SJSA1 (cell line): ENCODE data around the gene TFCP2. TPM values are rescaled to one million over a fixed set of nuclear protein-coding genes. Genes with fewer than 3 reads are reported as not detected.
"Not testable (repeated sequence)": the region's sequence is repeated elsewhere in the genome, so short reads cannot be mapped to it uniquely, and the experiment has no call there.

ENCODE experiments used
- DNase-seq, 2 experiments: peaks; one replicate each; pipeline ENCODE4 v3.0.0-alpha.2; 2015 to 2020; ENCODE audit warnings: low spot score in 2 of 2, low read depth in 1 of 2
- H3K27ac ChIP-seq: fragments of 250-450 bp; sonication (Bioruptor Pico); 2 replicates; pipeline ENCODE4 v1.5.1; 2020; ENCODE audit warnings: mild to moderate bottlenecking, moderate library complexity
- H3K27me3 ChIP-seq: fragments of 250-450 bp; sonication (Bioruptor Pico); replicated peaks from 2 replicates; pipeline ENCODE4 v1.5.1; 2020; ENCODE audit warnings: mild to moderate bottlenecking, moderate library complexity
- H3K36me3 ChIP-seq: fragments of 250-450 bp; sonication (Bioruptor Pico); 2 replicates; pipeline ENCODE4 v1.5.1; 2020; ENCODE audit warnings: mild to moderate bottlenecking
- H3K4me1 ChIP-seq: fragments of 250-450 bp; sonication (Bioruptor Pico); replicated peaks from 2 replicates; pipeline ENCODE4 v1.6.1; 2021; ENCODE audit warnings: mild to moderate bottlenecking
- H3K4me3 ChIP-seq: fragments of 250-450 bp; sonication (Bioruptor Pico); 2 replicates; pipeline ENCODE4 v1.5.1; 2020; ENCODE audit warnings: mild to moderate bottlenecking
- H3K9me3 ChIP-seq: fragments of 250-450 bp; sonication (Bioruptor Pico); replicated peaks from 2 replicates; pipeline ENCODE4 v1.5.1; 2020; ENCODE audit warnings: mild to moderate bottlenecking
- total RNA-seq: library from RNA; depleted of rRNA; stranded (reverse); fragments of >200 nt; shearing (Covaris generic); gene quantifications from 2 replicates; pipeline ENCODE4 v1.2.3, GENCODE V29; 2014; rRNA removed

The TFCP2 gene
- total RNA-seq, result 6.9 and 8.8 TPM in 2 replicates

- Histone ChIP-seq H3K4me1 (peaks cover 6% of the 10 kb centered on the region; the same call in 1 of the 2 replicates), H3K4me3 (peak within 1 kb of the TSS; percentile 61), H3K27me3 (no peaks in the 10 kb centered on the region), H3K27ac (peak within 1 kb of the TSS; percentile 100), H3K36me3 (no peaks in the 10 kb centered on the region; the same call in 1 of the 2 replicates), H3K9me3 (no peaks in the 10 kb centered on the region)
- peak; percentile 97 to 99 for DNase-seq
Observed at GRCh38 chr12:51172515-51173431, at the start of gene TFCP2. TFCP2 (minus strand) TSS chr12:51173135; CDS start chr12:51172422, 713 bp downstream.

GRCh38 chr12:51222461-51222860 lies 49.5 kb upstream of the TFCP2 start:
- Histone ChIP-seq H3K27ac (no peak overlapping the region), H3K4me1 (peaks cover 18% of the 10 kb centered on the region), H3K27me3 (no peaks in the 10 kb centered on the region), H3K4me3 (no peak overlapping the region), H3K9me3 (peaks cover 2% of the 10 kb centered on the region; the same call in 1 of the 2 replicates), H3K36me3 (no peaks in the 10 kb centered on the region)
- DNase-seq, result no peak

GRCh38 chr12:51219857-51220256 lies 46.9 kb upstream of the TFCP2 start:
- H3K36me3 ChIP-seq, H3K9me3 ChIP-seq, DNase-seq, H3K27me3 ChIP-seq, H3K27ac ChIP-seq, H3K4me3 ChIP-seq, H3K4me1 ChIP-seq: not testable (repeated sequence)

- Histone ChIP-seq H3K9me3 (no peaks in the 10 kb centered on the region), H3K4me1 (peaks cover 9% of the 10 kb centered on the region), H3K4me3 (no peak overlapping the region), H3K27me3 (no peaks in the 10 kb centered on the region), H3K36me3 (no peaks in the 10 kb centered on the region; the same call in 1 of the 2 replicates), H3K27ac (no peak overlapping the region)
- no peak for DNase-seq
Observed at GRCh38 chr12:51219322-51219721, 46.4 kb upstream of the TFCP2 start.

- Histone ChIP-seq H3K27me3 (no peaks in the 10 kb centered on the region), H3K9me3 (no peaks in the 10 kb centered on the region), H3K27ac (peak overlapping the region; percentile 74), H3K36me3 (no peaks in the 10 kb centered on the region; the same call in 1 of the 2 replicates), H3K4me1 (peaks cover 9% of the 10 kb centered on the region), H3K4me3 (peak overlapping the region; percentile 73)
- DNase-seq, result no peak
Observed at GRCh38 chr12:51218607-51219161, 45.7 kb upstream of the TFCP2 start.

- H3K36me3 ChIP-seq, result no peaks in the 10 kb centered on the region; the same call in 1 of the 2 replicates
- peak; percentile 68 to 73 for DNase-seq
- peak within 1 kb of the TSS; percentile 73 for H3K4me3 ChIP-seq
- H3K27me3 ChIP-seq, result no peaks in the 10 kb centered on the region
- H3K9me3 ChIP-seq, result no peaks in the 10 kb centered on the region
- peaks cover 9% of the 10 kb centered on the region for H3K4me1 ChIP-seq
- peak within 1 kb of the TSS; percentile 74 for H3K27ac ChIP-seq
Observed at GRCh38 chr12:51217968-51218606, 45.2 kb upstream of the TFCP2 start, which contains the start of gene POU6F1. POU6F1 (minus strand) TSS chr12:51218062; CDS start chr12:51206836, 11,226 bp downstream.

- peaks cover 9% of the 10 kb centered on the region for H3K4me1 ChIP-seq
- H3K27ac ChIP-seq, result peak overlapping the region; percentile 74
- H3K9me3 ChIP-seq, result no peaks in the 10 kb centered on the region
- no peaks in the 10 kb centered on the region; the same call in 1 of the 2 replicates for H3K36me3 ChIP-seq
- no peaks in the 10 kb centered on the region for H3K27me3 ChIP-seq
- H3K4me3 ChIP-seq, result peak overlapping the region; percentile 73
- peak in 1 of 2 experiments; percentile 20 for DNase-seq
Observed at GRCh38 chr12:51217133-51217967, 44.4 kb upstream of the TFCP2 start.

GRCh38 chr12:51216642-51217041 lies 43.7 kb upstream of the TFCP2 start:
- no peaks in the 10 kb centered on the region for H3K27me3 ChIP-seq
- no peak overlapping the region for H3K27ac ChIP-seq
- peaks cover 9% of the 10 kb centered on the region for H3K4me1 ChIP-seq
- no peaks in the 10 kb centered on the region; the same call in 1 of the 2 replicates for H3K36me3 ChIP-seq
- H3K9me3 ChIP-seq, result no peaks in the 10 kb centered on the region
- H3K4me3 ChIP-seq, result peak overlapping the region; percentile 73
- DNase-seq, result no peak

GRCh38 chr12:51214895-51215294 lies 42.0 kb upstream of the TFCP2 start:
- H3K27ac ChIP-seq, result no peak overlapping the region
- DNase-seq, result no peak
- no peaks in the 10 kb centered on the region for H3K9me3 ChIP-seq
- H3K4me3 ChIP-seq, result no peak overlapping the region
- H3K36me3 ChIP-seq, result no peaks in the 10 kb centered on the region; the same call in 1 of the 2 replicates
- no peaks in the 10 kb centered on the region for H3K27me3 ChIP-seq
- H3K4me1 ChIP-seq, result peaks cover 9% of the 10 kb centered on the region

GRCh38 chr12:51210690-51211395 lies 37.9 kb upstream of the TFCP2 start:
- no peaks in the 10 kb centered on the region for H3K27me3 ChIP-seq
- H3K4me1 ChIP-seq, result no peaks in the 10 kb centered on the region
- no peak overlapping the region for H3K4me3 ChIP-seq
- DNase-seq, result no peak
- no peak overlapping the region for H3K27ac ChIP-seq
- H3K36me3 ChIP-seq, result no peaks in the 10 kb centered on the region; the same call in 1 of the 2 replicates
- no peaks in the 10 kb centered on the region for H3K9me3 ChIP-seq

GRCh38 chr12:51209259-51209658 lies 36.3 kb upstream of the TFCP2 start:
- Histone ChIP-seq H3K4me1 (no peaks in the 10 kb centered on the region), H3K27ac (no peak overlapping the region)
- DNase-seq, result no peak

GRCh38 chr12:51208016-51208660 lies 35.2 kb upstream of the TFCP2 start:
- Histone ChIP-seq H3K36me3 (no peaks in the 10 kb centered on the region; the same call in 1 of the 2 replicates), H3K9me3 (no peaks in the 10 kb centered on the region), H3K4me3 (no peak overlapping the region), H3K27ac (no peak overlapping the region), H3K4me1 (no peaks in the 10 kb centered on the region), H3K27me3 (no peaks in the 10 kb centered on the region)
- no peak for DNase-seq

More at GRCh38 chr12:51209259-51209658, 36.3 kb upstream of the TFCP2 start:
- Histone ChIP-seq H3K4me3 (no peak overlapping the region), H3K27me3 (no peaks in the 10 kb centered on the region), H3K36me3 (no peaks in the 10 kb centered on the region; the same call in 1 of the 2 replicates), H3K9me3 (no peaks in the 10 kb centered on the region)
